Prostate gland (tissue), 2 donors: ENCODE results near the gene GNB1. TPM values are rescaled to one million over a fixed set of nuclear protein-coding genes. Genes with fewer than 3 reads are reported as not detected.
A peak's percentile ranks its signal among the peaks of the same experiment; 100 is the strongest.

ENCODE experiments used
- DNase-seq: peaks from one replicate; pipeline ENCODE4 v3.0.0-alpha.2; 2019; ENCODE audit warnings: low spot score
- H3K27ac ChIP-seq, 2 donors: fragments of 200-600 bp; sonication (generic); 2 replicates each; pipeline ENCODE4 v1.5.1; 2017 to 2019
- H3K27me3 ChIP-seq: fragments of 200-600 bp; sonication (generic); replicated peaks from 2 replicates; pipeline ENCODE4 v1.5.1; 2019; ENCODE audit not compliant: insufficient read depth
- H3K36me3 ChIP-seq, 2 donors: fragments of 200-600 bp; sonication (generic); 1 replicate in 1 of 2; 2 replicates in 1 of 2; pipeline versions ENCODE4 v1.5.1 to v1.8.1; 2017 to 2019
- H3K4me1 ChIP-seq: fragments of 200-600 bp; sonication (generic); replicated peaks from 2 replicates; pipeline ENCODE4 v1.5.1; 2019
- H3K4me3 ChIP-seq, 2 donors: fragments of 200-600 bp; sonication (generic); 2 replicates each; pipeline ENCODE4 v1.5.1; 2017 to 2019
- H3K9me3 ChIP-seq: fragments of 200-600 bp; sonication (generic); 2 replicates; pipeline ENCODE4 v1.5.1; 2017
- POLR2A ChIP-seq: fragments of 450-650 bp; IDR thresholded peaks from one replicate; pipeline ENCODE4 v1.6.1; 2016; ENCODE audit warnings: antibody characterized with exemption, mild to moderate bottlenecking
- POLR2AphosphoS5 ChIP-seq: sonication (generic); formaldehyde crosslinking; IDR thresholded peaks from one replicate; pipeline ENCODE4 v1.6.1; 2017; ENCODE audit warnings: antibody characterized with exemption
- WGBS: methylation state at CpG from one replicate; pipeline ENCODE4 v1.1.5; 2018; 5-methylcytosine and 5-hydroxymethylcytosine counted together
- intact Hi-C: fragments of 100-400 bp; cut with DNase I; formaldehyde crosslinking; loops from one replicate; pipeline ENCODE4 v1.14.2; 2022
- total RNA-seq, 2 donors: library from RNA; depleted of rRNA; stranded (reverse); fragments of >200 nt; gene quantifications; one replicate each; pipeline ENCODE4 v1.1.0, GENCODE V29; 2016
- TF ChIP-seq, protein P1 (sequence below), 4 experiments: fragments of 200-600 bp in 2 of 4; fragments of 450-650 bp in 2 of 4; sonication (generic) in 2 of 4; IDR thresholded peaks; 1 replicate in 3 of 4; 2 replicates in 1 of 4; pipeline ENCODE4 v1.5.1; 2016 to 2019; ENCODE audit warnings: antibody characterized with exemption in 4 of 4, mild to moderate bottlenecking in 2 of 4, moderate library complexity in 2 of 4

Gene GNB1
- total RNA-seq, 2 donors from 2014 or later: 163 to 233 TPM

DNA sequence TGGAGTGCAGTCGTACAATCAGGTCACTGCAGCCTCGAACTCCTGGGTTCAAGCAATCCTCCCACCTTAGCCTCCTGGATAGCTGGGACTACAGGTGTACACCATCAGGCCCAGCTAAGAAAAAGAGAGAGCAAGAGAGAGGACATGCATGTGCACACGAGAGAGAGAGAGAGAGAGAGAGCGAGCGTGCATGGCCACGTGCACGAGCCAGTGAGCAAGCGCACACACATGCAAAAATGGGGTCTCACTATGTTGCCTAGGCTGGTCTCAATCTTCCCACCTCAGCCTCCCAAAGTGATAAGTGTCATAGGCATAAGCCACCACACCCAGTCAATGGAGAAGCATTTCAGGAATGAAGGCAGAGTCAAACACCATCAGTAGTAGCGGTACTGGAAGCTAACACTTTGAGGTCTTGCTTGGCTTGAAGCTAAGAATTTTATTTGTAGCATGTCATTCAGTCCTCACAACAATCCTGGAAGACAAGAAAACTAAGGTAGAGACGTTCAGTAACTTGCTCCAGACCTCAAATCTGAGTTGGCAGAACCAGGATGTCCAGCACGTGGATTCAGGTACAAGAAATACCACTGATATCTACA is 14.5 kb downstream of the GNB1 start:
- TF ChIP-seq POLR2AphosphoS5 (no peak), POLR2A (no peak)
- TF ChIP-seq, protein P1, sequence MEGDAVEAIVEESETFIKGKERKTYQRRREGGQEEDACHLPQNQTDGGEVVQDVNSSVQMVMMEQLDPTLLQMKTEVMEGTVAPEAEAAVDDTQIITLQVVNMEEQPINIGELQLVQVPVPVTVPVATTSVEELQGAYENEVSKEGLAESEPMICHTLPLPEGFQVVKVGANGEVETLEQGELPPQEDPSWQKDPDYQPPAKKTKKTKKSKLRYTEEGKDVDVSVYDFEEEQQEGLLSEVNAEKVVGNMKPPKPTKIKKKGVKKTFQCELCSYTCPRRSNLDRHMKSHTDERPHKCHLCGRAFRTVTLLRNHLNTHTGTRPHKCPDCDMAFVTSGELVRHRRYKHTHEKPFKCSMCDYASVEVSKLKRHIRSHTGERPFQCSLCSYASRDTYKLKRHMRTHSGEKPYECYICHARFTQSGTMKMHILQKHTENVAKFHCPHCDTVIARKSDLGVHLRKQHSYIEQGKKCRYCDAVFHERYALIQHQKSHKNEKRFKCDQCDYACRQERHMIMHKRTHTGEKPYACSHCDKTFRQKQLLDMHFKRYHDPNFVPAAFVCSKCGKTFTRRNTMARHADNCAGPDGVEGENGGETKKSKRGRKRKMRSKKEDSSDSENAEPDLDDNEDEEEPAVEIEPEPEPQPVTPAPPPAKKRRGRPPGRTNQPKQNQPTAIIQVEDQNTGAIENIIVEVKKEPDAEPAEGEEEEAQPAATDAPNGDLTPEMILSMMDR (IDR thresholded peaks at IDR 0.05): no peak
- Histone ChIP-seq H3K27ac (no peak overlapping the region), H3K9me3 (no peaks in the 10 kb centered on the region), H3K4me1 (no peaks in the 10 kb centered on the region), H3K36me3 (no peaks in the 10 kb centered on the region), H3K27me3 (no peaks in the 10 kb centered on the region), H3K4me3 (no peak overlapping the region)
- no peak for DNase-seq
- WGBS: 82% methylated on average over 11 of the region's 11 CpGs
- intact Hi-C loops: no loop called here

DNA sequence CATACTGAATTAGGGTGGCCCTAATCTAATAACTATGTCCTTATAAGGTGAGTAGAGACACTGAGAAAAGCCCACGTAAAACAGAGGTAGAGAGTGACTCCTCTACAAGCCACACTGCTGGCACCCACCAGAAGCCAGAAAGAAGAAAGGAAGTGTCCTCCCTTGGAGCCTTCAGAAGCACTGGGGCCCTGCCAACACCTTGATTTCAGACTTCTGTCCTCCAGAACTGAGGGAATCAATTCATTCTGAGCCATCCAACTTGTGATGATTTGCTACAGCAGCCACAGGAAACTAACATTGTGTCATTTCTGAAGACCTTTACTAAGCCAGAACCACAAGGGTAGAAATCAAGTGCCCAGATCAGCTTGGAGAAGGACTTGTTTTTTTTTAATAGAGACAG is 15.0 kb downstream of the GNB1 start:
- TF ChIP-seq POLR2AphosphoS5: no peak
- TF ChIP-seq, protein P1 (IDR thresholded peaks at IDR 0.05): no peak
- TF ChIP-seq POLR2A: no peak
- Histone ChIP-seq H3K9me3 (no peaks in the 10 kb centered on the region), H3K27me3 (no peaks in the 10 kb centered on the region), H3K4me1 (no peaks in the 10 kb centered on the region), H3K27ac (no peak overlapping the region), H3K36me3 (no peaks in the 10 kb centered on the region), H3K4me3 (no peak overlapping the region)
- 95% methylated on average over 1 of the region's 1 CpG for WGBS
- no peak for DNase-seq
- intact Hi-C loops: no loop called here

DNA sequence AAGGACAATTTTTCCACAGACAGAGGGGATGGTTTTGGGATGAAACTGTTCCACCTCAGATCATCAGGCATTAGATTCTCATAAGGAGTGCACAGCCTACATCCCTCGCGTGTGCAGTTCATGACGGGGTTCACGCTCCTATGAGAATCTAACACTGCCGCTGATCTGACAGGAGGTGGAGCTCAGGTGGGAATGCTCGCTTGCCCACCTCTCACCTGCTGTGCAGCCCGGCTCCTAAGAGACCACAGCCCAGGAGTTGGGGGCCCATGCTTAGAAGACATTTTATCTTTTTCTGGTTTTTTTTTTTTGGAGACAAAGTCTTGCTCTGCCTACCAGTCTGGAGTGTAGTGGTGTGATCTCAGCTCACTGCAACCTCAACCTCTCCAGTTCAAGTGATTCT is 16.0 kb downstream of the GNB1 start:
- Histone ChIP-seq H3K27me3 (no peaks in the 10 kb centered on the region), H3K36me3 (no peaks in the 10 kb centered on the region), H3K9me3 (no peaks in the 10 kb centered on the region), H3K27ac (no peak overlapping the region), H3K4me3 (no peak overlapping the region), H3K4me1 (no peaks in the 10 kb centered on the region)
- WGBS: 94% methylated on average over 7 of the region's 7 CpGs
- intact Hi-C loops: no loop called here
- DNase-seq: no peak
- no peak for TF ChIP-seq POLR2AphosphoS5
- no peak for TF ChIP-seq POLR2A
- TF ChIP-seq, protein P1 (IDR thresholded peaks at IDR 0.05): no peak

DNA sequence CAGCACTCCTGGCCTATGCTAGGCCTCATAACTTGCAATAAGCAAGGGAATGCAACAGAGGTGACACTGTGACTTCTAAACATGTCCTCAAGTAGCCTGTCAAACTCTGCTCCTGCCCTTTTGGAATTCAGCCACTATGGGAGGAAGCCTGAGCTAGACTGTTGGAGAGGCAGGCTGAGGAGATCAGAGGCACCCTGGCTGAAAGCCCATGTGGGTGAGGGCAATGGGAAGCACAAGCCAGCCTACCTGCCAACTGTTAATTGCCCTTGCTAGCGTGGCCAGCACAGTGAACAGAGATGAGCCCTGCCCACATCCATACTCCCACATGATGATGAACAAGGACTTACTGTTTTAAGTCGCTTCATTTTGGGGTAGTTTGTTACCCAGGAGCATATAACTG is 17.7 kb downstream of the GNB1 start:
- no peaks in the 10 kb centered on the region for H3K4me1 ChIP-seq
- intact Hi-C loops: no loop called here
- H3K27ac ChIP-seq: no peak overlapping the region
- no peaks in the 10 kb centered on the region for H3K9me3 ChIP-seq
- H3K27me3 ChIP-seq: no peaks in the 10 kb centered on the region
- TF ChIP-seq POLR2AphosphoS5 (no peak), POLR2A (no peak)
- TF ChIP-seq, protein P1 (IDR thresholded peaks at IDR 0.05): no peak
- WGBS: 56% methylated on average over 2 of the region's 2 CpGs
- H3K36me3 ChIP-seq: no peaks in the 10 kb centered on the region
- DNase-seq: peak; percentile 33
- no peak overlapping the region for H3K4me3 ChIP-seq

DNA sequence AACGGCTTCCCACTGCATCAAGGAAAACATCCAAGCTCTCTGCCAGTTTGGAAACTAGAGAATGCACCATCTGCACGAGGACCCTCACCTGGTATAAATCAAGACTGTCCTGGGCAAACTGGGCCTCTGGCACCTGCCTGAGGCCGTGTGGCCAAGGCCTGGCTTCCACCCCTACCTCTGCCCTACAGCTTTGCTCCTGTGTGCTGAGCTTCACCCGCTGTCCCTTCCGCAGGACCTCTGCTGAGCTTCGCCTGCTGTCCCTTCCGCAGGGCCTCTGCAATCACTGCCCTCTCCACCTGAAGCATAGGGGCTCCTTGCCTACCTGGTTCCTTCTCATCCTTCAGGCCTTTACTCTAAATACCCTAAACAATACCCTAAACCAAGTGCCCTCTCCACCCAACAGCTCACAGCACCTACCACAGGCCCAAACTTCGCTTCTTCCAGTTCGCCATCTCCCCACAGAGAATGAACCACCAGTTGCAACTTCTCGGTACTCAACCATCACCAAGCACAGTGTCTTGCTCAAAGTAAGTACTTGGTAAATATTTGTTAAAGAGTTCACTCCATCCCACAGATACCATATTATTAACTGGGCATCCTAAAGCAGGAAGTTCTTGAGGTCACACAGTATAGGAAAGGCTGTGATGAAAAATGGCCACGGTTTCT is 18.4 kb downstream of the GNB1 start:
- Histone ChIP-seq H3K4me1 (no peaks in the 10 kb centered on the region), H3K27me3 (no peaks in the 10 kb centered on the region), H3K36me3 (no peaks in the 10 kb centered on the region), H3K27ac (no peak overlapping the region), H3K4me3 (no peak overlapping the region), H3K9me3 (no peaks in the 10 kb centered on the region)
- DNase-seq: no peak
- 83% methylated on average over 11 of the region's 11 CpGs for WGBS
- TF ChIP-seq POLR2AphosphoS5 (no peak), POLR2A (no peak)
- intact Hi-C loops: no loop called here
